Left colon (tissue), 2 donors: ENCODE results near the gene RPS8. TPM values are rescaled to one million over a fixed set of nuclear protein-coding genes. Genes with fewer than 3 reads are reported as not detected.
A peak's percentile ranks its signal among the peaks of the same experiment; 100 is the strongest.

Source experiments
- ATAC-seq: fragments of 200-7000 bp; cut with Tn5 transposase; one replicate; pipeline ENCODE4 v1.9.1; 2020; ENCODE audit warnings: mild to moderate bottlenecking, moderate library complexity
- DNase-seq, 2 donors: peaks; one replicate each; pipeline ENCODE4 v3.0.0-alpha.2; 2020
- intact Hi-C, 2 donors: fragments of 100-400 bp; cut with DNase I in 1 of 2; cut with micrococcal nuclease in 1 of 2; formaldehyde crosslinking; loops; one replicate each; pipeline versions ENCODE4 v1.11.2 to v1.14.0; 2022; cut with DNase I, micrococcal nuclease
- total RNA-seq, 2 donors: library from RNA; stranded (reverse); fragmentation: NEBNext Ultra II Directional; extraction: Animal tissue kit (Norgen Biotek cat#: 25700); gene quantifications; one replicate each; pipeline ENCODE4 v1.2.1, GENCODE V29; 2021
- donor health status: DM: no; HTN: no; CAD: no.
- donor health status: DM: yes; HTN: yes; CAD: no.

RPS8 gene
- total RNA-seq, 2 donors from 2014 or later: 1,280 to 1,342 TPM

- DNase-seq (peak in 1 of 2 donors; percentile 27), ATAC-seq (no peak)
- intact Hi-C loops: loop anchor here in 1 of 2 donors (10.0 kb wide), 1 partner anchor 216 kb away; the partner anchor contains the start of genes HECTD3 and UROD
Measured at GRCh38 chr1:44798481-44799365, 23.4 kb downstream of the RPS8 start.

- peak; percentile 94 for ATAC-seq
- intact Hi-C loops: loop anchor here in 1 of 2 donors (10.0 kb wide), 1 partner anchor 215 kb away; the partner anchor contains the start of genes HECTD3 and UROD
- DNase-seq: peak; percentile 98 to 99
Measured at GRCh38 chr1:44799770-44800584, 24.6 kb downstream of the RPS8 start, which contains the start of gene PLK3. Gene PLK3, plus strand, starts transcription at chr1:44800377. Its CDS starts 87 bp downstream, at chr1:44800464.

GRCh38 chr1:44801491-44802305, 26.4 kb downstream of the RPS8 start:
- ATAC-seq (no peak), DNase-seq (peak in 1 of 2 donors; percentile 28)
- intact Hi-C loops: no loop called here

GRCh38 chr1:44802306-44803061, 27.1 kb downstream of the RPS8 start:
- no peak for ATAC-seq
- intact Hi-C loops: no loop called here
- DNase-seq: peak in 1 of 2 donors; percentile 29

- intact Hi-C loops: no loop called here
- DNase-seq (no peak), ATAC-seq (no peak)
Measured at GRCh38 chr1:44803062-44803311, 27.6 kb downstream of the RPS8 start.

GRCh38 chr1:44803312-44804095, 28.2 kb downstream of the RPS8 start:
- intact Hi-C loops: no loop called here
- ATAC-seq (no peak), DNase-seq (peak in 1 of 2 donors; percentile 24)

GRCh38 chr1:44805311-44806024, 30.1 kb downstream of the RPS8 start:
- no peak for ATAC-seq
- intact Hi-C loops: no loop called here
- DNase-seq: peak in 1 of 2 donors; percentile 28

GRCh38 chr1:44806025-44806703, 30.8 kb downstream of the RPS8 start:
- ATAC-seq: no peak
- intact Hi-C loops: no loop called here
- peak in 1 of 2 donors; percentile 29 for DNase-seq

- intact Hi-C loops: no loop called here
- ATAC-seq (no peak), DNase-seq (no peak)
Measured at GRCh38 chr1:44806704-44807363, 31.5 kb downstream of the RPS8 start, which contains the start of gene DYNLT4. Gene DYNLT4, minus strand, starts transcription at chr1:44807351. Its CDS starts 683 bp downstream, at chr1:44806668.

- DNase-seq: peak; percentile 98 to 99
- peak; percentile 83 for ATAC-seq
- intact Hi-C loops: no loop called here
Measured at GRCh38 chr1:44807364-44808062, 32.2 kb downstream of the RPS8 start.

- ATAC-seq: no peak
- DNase-seq: peak; percentile 60 to 66
- intact Hi-C loops: no loop called here
Measured at GRCh38 chr1:44808063-44808937, 33.0 kb downstream of the RPS8 start, which contains the start of gene BTBD19. Gene BTBD19, plus strand, starts transcription at chr1:44808523. Its CDS starts 298 bp downstream, at chr1:44808821.

GRCh38 chr1:44808938-44809917, 33.9 kb downstream of the RPS8 start:
- peak; percentile 34 for ATAC-seq
- intact Hi-C loops: no loop called here
- DNase-seq: peak; percentile 68 to 72
